Heart left ventricle (tissue), 13 donors: ENCODE measurements around the gene DAP.

Experiments
- CTCF ChIP-seq, 12 donors: fragments of 200-600 bp; sonication (generic) in 4 of 12; IDR thresholded peaks; one replicate each; pipeline versions ENCODE4 v1.5.0 to v1.8.0; 2018 to 2022; ENCODE audit warnings: antibody characterized with exemption in 12 of 12, mild to moderate bottlenecking in 5 of 12
- POLR2A ChIP-seq, 2 donors: fragments of 450-650 bp; IDR thresholded peaks; one replicate each; pipeline ENCODE4 v1.6.1; 2017; ENCODE audit warnings: antibody characterized with exemption in 2 of 2, mild to moderate bottlenecking in 2 of 2, moderate library complexity in 2 of 2
- donor health status: ischemic (EF 13 %, LVEDD 7.1; RV severe dilation, severe dysfunction).
- donor health status: DM: no; HTN: yes; CAD: no.
- donor health status: DM: no; HTN: no; CAD: no.
- donor health status: ischemic (EF 25% LVEDD 6.9; RV normal size, moderate dysfunction).
- donor health status: ischemic (EF 25% LVEDD 5.7; RV mildly dilated, moderate dysfunction).
- donor health status: ischemic (EF 35%, LVEDD 5.7; RV mildly dilated, moderate dysfunction).
- donor health status: nonischemic (EF 11% LVEDD 7.7; RV severe dilation, severe dysfunction).
- donor health status: DM: yes; HTN: yes; CAD: no.
- donor health status: PGD.
- donor health status: ischemic (EF 29% LVEDD 5.4; RV normal size, mild dysfunction).
- donor health status: nonischemic (EF 23%, LVEDD 6.1; RV moderate dilation, normal function).

- TF ChIP-seq CTCF (IDR thresholded peaks at IDR 0.05) (no peak), POLR2A (IDR thresholded peaks at IDR 0.05) (no peak)
These were observed 55.9 kb downstream of the DAP start for GRCh38 chr5:10704949-10705621.
